Skeletal muscle tissue (tissue), 4 donors: ENCODE measurements around the gene ELMOD1. TPM values are rescaled to one million over a fixed set of nuclear protein-coding genes. Genes with fewer than 3 reads are reported as not detected.

Experiments
- H3K27ac ChIP-seq: one replicate; pipeline ENCODE4 v1.7.0; 2013; ENCODE audit warnings: mild to moderate bottlenecking, low read depth, low read length, inconsistent platforms
- H3K27me3 ChIP-seq, 3 donors: one replicate each; pipeline ENCODE4 v1.7.0; 2013; ENCODE audit warnings: low read length in 3 of 3; ENCODE audit not compliant: control insufficient read depth in 3 of 3, insufficient read depth in 3 of 3
- H3K36me3 ChIP-seq, 3 donors: one replicate each; pipeline ENCODE4 v1.7.0; 2013; ENCODE audit warnings: low read length in 3 of 3; ENCODE audit not compliant: control insufficient read depth in 3 of 3, insufficient read depth in 3 of 3
- H3K4me1 ChIP-seq, 3 donors: one replicate each; pipeline ENCODE4 v1.7.0; 2013; ENCODE audit warnings: low read length in 3 of 3, mild to moderate bottlenecking in 3 of 3; ENCODE audit not compliant: control insufficient read depth in 3 of 3, insufficient read depth in 3 of 3
- H3K4me3 ChIP-seq, 3 donors: one replicate each; pipeline ENCODE4 v1.7.0; 2013; ENCODE audit warnings: low read length in 3 of 3
- H3K9ac ChIP-seq, 3 donors: one replicate each; pipeline ENCODE4 v1.7.0; 2013; ENCODE audit warnings: low read length in 3 of 3, mild to moderate bottlenecking in 3 of 3, moderate library complexity in 2 of 3, low read depth in 1 of 3
- H3K9me3 ChIP-seq, 3 donors: one replicate each; pipeline ENCODE4 v1.7.0; 2013; ENCODE audit warnings: low read length in 3 of 3; ENCODE audit not compliant: control insufficient read depth in 3 of 3
- total RNA-seq: library from RNA; depleted of rRNA; stranded (reverse); fragments of >200 nt; gene quantifications from one replicate; pipeline ENCODE4 v1.2.3, GENCODE V29; 2014
- donor health status: Osteomylitis.

Gene ELMOD1
- total RNA-seq, 1 donor from 2014 or later = 6.3 TPM

GRCh38 chr11:107624983-107625684 is 34.2 kb downstream of the ELMOD1 start:
- no peak overlapping the region for H3K9ac ChIP-seq
- H3K9me3 ChIP-seq = no peaks in the 10 kb centered on the region
- no peaks in the 10 kb centered on the region for H3K4me1 ChIP-seq
- H3K27me3 ChIP-seq = peaks cover 0 to 4% (median 3%) of the 10 kb centered on the region in 3 donors
- no peaks in the 10 kb centered on the region for H3K36me3 ChIP-seq
- no peak overlapping the region for H3K4me3 ChIP-seq
- no peak overlapping the region for H3K27ac ChIP-seq

DNA sequence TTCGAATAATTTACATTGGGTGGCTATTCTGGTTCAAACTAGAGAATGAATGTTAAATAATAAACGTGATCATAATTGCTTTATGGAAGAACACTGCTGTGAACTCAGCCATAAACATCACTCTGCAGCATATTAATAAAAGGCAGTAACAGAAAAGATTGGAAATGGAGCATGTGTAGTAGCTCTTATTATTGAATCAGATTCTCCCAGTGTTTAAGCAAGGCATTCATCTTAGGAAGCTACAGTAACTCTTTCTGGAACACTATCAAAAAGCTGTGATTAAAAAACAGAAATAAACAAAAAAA is 34.7 kb downstream of the ELMOD1 start:
- Histone ChIP-seq H3K9ac (no peak overlapping the region), H3K9me3 (no peaks in the 10 kb centered on the region), H3K36me3 (no peaks in the 10 kb centered on the region), H3K4me3 (no peak overlapping the region), H3K27ac (no peak overlapping the region), H3K4me1 (no peaks in the 10 kb centered on the region), H3K27me3 (peaks cover 0 to 4% (median 3%) of the 10 kb centered on the region in 3 donors)

DNA sequence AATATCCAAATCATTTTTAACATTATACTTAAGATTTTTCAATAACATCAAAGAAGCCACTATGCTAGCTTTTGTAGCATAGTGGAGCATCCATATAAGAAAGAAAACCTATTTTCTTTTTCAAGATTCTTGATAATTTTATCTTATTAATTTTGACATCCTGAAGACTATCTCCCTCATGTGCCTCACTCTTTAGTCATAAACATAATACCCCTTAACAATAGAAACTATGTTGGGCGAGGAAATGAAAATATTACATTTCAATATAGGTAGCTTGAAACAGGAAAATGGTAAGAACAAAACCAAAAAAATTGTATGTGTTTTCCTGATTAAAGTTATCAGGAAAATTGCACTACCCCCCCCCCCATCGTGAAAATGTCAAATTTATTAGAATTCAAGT is 40.1 kb downstream of the ELMOD1 start:
- H3K27ac ChIP-seq = no peak overlapping the region
- H3K9me3 ChIP-seq = no peaks in the 10 kb centered on the region
- no peak overlapping the region for H3K4me3 ChIP-seq
- H3K9ac ChIP-seq = no peak overlapping the region
- H3K27me3 ChIP-seq = peaks cover 0 to 4% (median 0%) of the 10 kb centered on the region in 3 donors
- H3K36me3 ChIP-seq = no peaks in the 10 kb centered on the region
- H3K4me1 ChIP-seq = no peaks in the 10 kb centered on the region

- no peak overlapping the region for H3K4me3 ChIP-seq
- no peak overlapping the region for H3K9ac ChIP-seq
- H3K9me3 ChIP-seq = no peaks in the 10 kb centered on the region
- peaks cover 0 to 4% (median 0%) of the 10 kb centered on the region in 3 donors for H3K27me3 ChIP-seq
- no peaks in the 10 kb centered on the region for H3K36me3 ChIP-seq
- H3K4me1 ChIP-seq = no peaks in the 10 kb centered on the region
- H3K27ac ChIP-seq = no peak overlapping the region
These were observed 41.0 kb downstream of the ELMOD1 start for GRCh38 chr11:107631931-107632330.

DNA sequence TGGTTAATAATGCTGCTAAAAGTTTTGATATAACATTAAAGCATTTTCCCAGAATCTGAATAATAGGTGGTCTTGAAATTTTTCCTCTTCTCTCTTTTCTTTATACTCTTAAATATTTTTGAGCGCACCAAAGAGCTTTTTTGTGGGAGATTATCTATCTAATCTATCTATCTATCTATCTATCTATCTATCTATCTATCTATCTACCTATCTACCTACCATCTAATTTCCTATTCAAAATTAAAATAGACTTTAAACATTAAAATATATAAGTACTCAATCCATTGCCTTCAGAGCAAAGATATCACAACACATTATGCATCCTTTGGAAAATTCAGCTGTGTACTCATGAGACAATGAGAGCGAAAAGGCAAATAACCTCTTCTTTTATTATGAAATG is 55.8 kb downstream of the ELMOD1 start:
- H3K9ac ChIP-seq = no peak overlapping the region
- H3K4me3 ChIP-seq = no peak overlapping the region
- no peaks in the 10 kb centered on the region for H3K36me3 ChIP-seq
- H3K4me1 ChIP-seq = no peaks in the 10 kb centered on the region
- H3K27ac ChIP-seq = no peak overlapping the region
- no peaks in the 10 kb centered on the region for H3K9me3 ChIP-seq
- no peaks in the 10 kb centered on the region for H3K27me3 ChIP-seq

DNA sequence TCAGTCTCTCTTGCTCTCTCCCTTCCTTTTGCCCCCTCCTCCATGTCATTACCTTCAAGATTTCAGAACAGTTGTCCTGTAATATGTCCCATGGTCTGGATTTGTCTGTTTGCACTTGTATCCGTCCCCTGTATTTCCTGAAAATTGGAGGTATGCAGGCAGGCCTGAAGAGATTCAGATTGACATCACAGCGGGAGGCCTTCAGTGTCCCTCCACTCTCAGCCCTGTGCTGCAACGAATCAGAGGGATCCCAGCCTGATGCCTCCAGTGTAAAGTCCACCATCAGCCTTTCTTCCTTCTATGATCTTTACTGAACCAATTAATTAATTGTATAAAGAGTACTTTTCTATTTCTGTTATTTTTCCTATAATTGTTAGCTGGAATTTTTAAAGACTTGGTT is 57.3 kb downstream of the ELMOD1 start:
- H3K9me3 ChIP-seq = no peaks in the 10 kb centered on the region
- H3K27me3 ChIP-seq = no peaks in the 10 kb centered on the region
- no peak overlapping the region for H3K9ac ChIP-seq
- no peaks in the 10 kb centered on the region for H3K36me3 ChIP-seq
- H3K27ac ChIP-seq = no peak overlapping the region
- no peak overlapping the region for H3K4me3 ChIP-seq
- no peaks in the 10 kb centered on the region for H3K4me1 ChIP-seq

DNA sequence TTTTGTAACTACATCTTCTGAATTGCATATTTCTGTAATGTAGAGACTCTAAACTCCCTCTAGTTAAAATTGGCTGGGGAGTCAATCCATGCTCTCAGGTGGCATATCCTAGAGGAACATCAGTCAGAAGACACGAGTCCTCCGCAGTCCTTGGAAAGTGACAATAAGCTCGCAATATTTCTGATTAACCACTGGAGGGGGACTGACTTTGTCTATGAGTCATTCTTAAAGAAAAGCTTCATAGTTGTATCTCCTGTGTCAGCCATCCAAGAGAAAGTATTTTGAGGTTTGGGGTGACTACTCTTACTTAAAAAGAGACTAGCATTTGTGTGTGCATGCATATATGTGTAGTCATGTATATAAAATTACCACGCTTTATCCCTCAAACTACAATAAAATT is 60.7 kb downstream of the ELMOD1 start:
- no peak overlapping the region for H3K4me3 ChIP-seq
- no peak overlapping the region for H3K27ac ChIP-seq
- H3K9ac ChIP-seq = no peak overlapping the region
- no peaks in the 10 kb centered on the region for H3K4me1 ChIP-seq
- H3K27me3 ChIP-seq = no peaks in the 10 kb centered on the region
- no peaks in the 10 kb centered on the region for H3K36me3 ChIP-seq
- H3K9me3 ChIP-seq = no peaks in the 10 kb centered on the region

DNA sequence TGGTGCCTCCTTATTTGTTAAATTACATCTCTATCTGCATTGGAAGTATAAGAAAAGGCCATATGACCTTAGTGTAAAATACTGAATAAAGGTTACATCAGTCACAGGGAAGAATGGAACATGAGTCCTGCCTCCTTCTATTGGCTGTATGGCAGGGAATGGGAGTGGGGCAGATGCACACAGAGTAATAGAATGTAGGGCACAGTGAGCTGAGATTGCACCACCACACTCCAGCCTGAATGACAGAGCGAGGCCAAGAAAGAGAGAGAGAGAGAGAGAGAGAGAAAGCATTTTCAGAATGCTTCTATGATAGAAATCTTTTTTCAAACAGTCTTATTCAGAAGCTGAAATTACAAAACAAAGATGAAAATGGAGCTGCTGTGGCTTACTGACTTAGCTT is 62.1 kb downstream of the ELMOD1 start:
- no peaks in the 10 kb centered on the region for H3K4me1 ChIP-seq
- H3K27ac ChIP-seq = no peak overlapping the region
- no peaks in the 10 kb centered on the region for H3K9me3 ChIP-seq
- H3K27me3 ChIP-seq = no peaks in the 10 kb centered on the region
- H3K4me3 ChIP-seq = no peak overlapping the region
- no peaks in the 10 kb centered on the region for H3K36me3 ChIP-seq
- no peak overlapping the region for H3K9ac ChIP-seq

DNA sequence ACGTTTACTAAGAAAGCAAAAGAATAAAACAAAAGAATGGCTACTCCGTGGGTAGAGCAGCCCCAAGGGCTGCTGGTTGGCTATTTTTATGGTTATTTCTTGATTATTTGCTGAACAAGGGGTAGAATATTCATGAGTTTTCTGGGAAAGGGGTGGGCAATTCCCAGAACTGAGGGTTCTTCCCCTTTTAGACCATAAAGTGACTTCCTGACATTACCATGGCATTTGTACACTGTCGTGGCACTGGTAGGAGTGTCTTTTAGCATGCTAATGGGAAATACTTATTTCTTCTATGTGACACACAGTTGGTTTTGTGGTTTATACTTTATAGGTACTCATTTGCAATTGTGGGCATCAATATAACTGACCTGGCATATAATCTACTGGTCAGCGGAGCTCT is 64.7 kb downstream of the ELMOD1 start:
- Histone ChIP-seq H3K27ac (no peak overlapping the region), H3K9me3 (no peaks in the 10 kb centered on the region), H3K9ac (no peak overlapping the region)

DNA sequence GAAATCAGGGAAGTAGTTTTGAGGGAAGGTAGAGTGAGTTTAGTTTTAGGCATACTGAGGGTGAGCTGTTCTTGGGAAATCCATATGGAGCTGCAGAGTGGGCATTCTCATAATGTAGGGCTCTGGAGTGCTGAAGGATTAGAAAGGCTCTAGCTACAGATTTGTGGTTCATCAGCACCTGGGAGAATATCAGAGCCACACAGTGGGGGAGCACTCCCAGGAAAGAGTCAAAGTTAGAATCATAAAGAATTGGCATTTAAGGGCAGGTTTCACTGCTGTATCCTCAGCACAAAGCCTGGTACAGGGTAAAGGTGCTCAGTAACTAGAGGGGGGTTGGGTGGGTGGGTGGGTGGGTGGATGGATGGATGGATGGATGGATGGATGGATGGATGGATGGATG is 68.4 kb downstream of the ELMOD1 start:
- Histone ChIP-seq H3K27me3 (peaks cover 0 to 2% (median 0%) of the 10 kb centered on the region in 3 donors), H3K27ac (no peak overlapping the region), H3K4me3 (no peak overlapping the region), H3K9ac (no peak overlapping the region), H3K36me3 (no peaks in the 10 kb centered on the region), H3K4me1 (no peaks in the 10 kb centered on the region), H3K9me3 (no peaks in the 10 kb centered on the region)

More for the DNA sequence above, 64.7 kb downstream of the ELMOD1 start:
- no peak overlapping the region for H3K4me3 ChIP-seq
- H3K27me3 ChIP-seq = no peaks in the 10 kb centered on the region
- no peaks in the 10 kb centered on the region for H3K4me1 ChIP-seq
- H3K36me3 ChIP-seq = no peaks in the 10 kb centered on the region
